CD4-positive, alpha-beta memory T cell (primary cell): ENCODE results near the gene MPRIP. TPM values are rescaled to one million over a fixed set of nuclear protein-coding genes. Genes with fewer than 3 reads are reported as not detected.
A peak's percentile ranks its signal among the peaks of the same experiment; 100 is the strongest.

Experiments
- CTCF ChIA-PET: fragments of 350-600 bp; sonication (Branson Sonifier 250); formaldehyde crosslinking; loops from one replicate; lab custom pipeline; 2021; ENCODE audit warnings: inconsistent platforms; ENCODE audit not compliant: partially characterized antibody; lab: Charles Lee
- POLR2A ChIA-PET: fragments of 350-600 bp; sonication (Branson Sonifier 250); formaldehyde crosslinking; loops from one replicate; lab custom pipeline; 2021; ENCODE audit not compliant: partially characterized antibody; lab: Charles Lee
- DNase-seq, 5 donors: peaks; one replicate each; pipeline versions ENCODE4 v3.0.0 to v3.0.0-alpha.2; 2020 to 2022; ENCODE audit warnings: mixed read lengths in 1 of 5
- H3K27ac ChIP-seq: one replicate; pipeline ENCODE4 v1.7.0; 2013; ENCODE audit warnings: low read depth, low read length
- H3K27me3 ChIP-seq: 2 replicates; pipeline ENCODE4 v1.7.0; 2013; ENCODE audit warnings: mild to moderate bottlenecking, low read length, moderate library complexity; ENCODE audit not compliant: insufficient read depth
- H3K36me3 ChIP-seq: 2 replicates; pipeline ENCODE4 v1.7.0; 2013; ENCODE audit warnings: mild to moderate bottlenecking, low read length, moderate library complexity; ENCODE audit not compliant: insufficient read depth
- H3K4me1 ChIP-seq: 2 replicates; pipeline ENCODE4 v1.7.0; 2013; ENCODE audit warnings: mild to moderate bottlenecking, low read length, moderate library complexity; ENCODE audit not compliant: insufficient read depth
- H3K4me3 ChIP-seq, 2 donors: one replicate each; pipeline ENCODE4 v1.7.0; 2013; ENCODE audit warnings: low read length in 2 of 2, mild to moderate bottlenecking in 1 of 2
- H3K9me3 ChIP-seq, 2 donors: one replicate each; pipeline ENCODE4 v1.7.0; 2013; ENCODE audit warnings: low read length in 2 of 2, control low read depth in 1 of 2; ENCODE audit not compliant: control insufficient read depth in 1 of 2
- H3K27ac Mint-ChIP-seq, 7 donors: one replicate each; pipeline ENCODE4 v1.8.0; 2020 to 2021; ENCODE audit warnings: mixed read lengths in 7 of 7, mild to moderate bottlenecking in 6 of 7, inconsistent platforms in 3 of 7, moderate library complexity in 3 of 7
- H3K27me3 Mint-ChIP-seq, 2 donors: one replicate each; pipeline ENCODE4 v1.8.0; 2020 to 2021; ENCODE audit warnings: mixed read lengths in 2 of 2
- H3K36me3 Mint-ChIP-seq, 2 donors: one replicate each; pipeline ENCODE4 v1.8.0; 2020 to 2021; ENCODE audit warnings: mixed read lengths in 2 of 2, inconsistent platforms in 1 of 2, mild to moderate bottlenecking in 1 of 2
- H3K4me1 Mint-ChIP-seq, 4 donors: one replicate each; pipeline ENCODE4 v1.8.0; 2020 to 2021; ENCODE audit warnings: mixed read lengths in 4 of 4, mild to moderate bottlenecking in 1 of 4
- H3K4me3 Mint-ChIP-seq, 8 donors: one replicate each; pipeline ENCODE4 v1.8.0; 2020 to 2021; ENCODE audit warnings: mixed read lengths in 8 of 8, mild to moderate bottlenecking in 7 of 8, moderate library complexity in 6 of 8, inconsistent platforms in 3 of 8
- H3K9me3 Mint-ChIP-seq, 8 donors: one replicate each; pipeline ENCODE4 v1.8.0; 2020 to 2021; ENCODE audit warnings: mixed read lengths in 8 of 8, mild to moderate bottlenecking in 5 of 8, inconsistent platforms in 3 of 8, moderate library complexity in 1 of 8
- intact Hi-C: fragments of 100-400 bp; cut with micrococcal nuclease; formaldehyde crosslinking; loops from one replicate; pipeline ENCODE4 v1.15.1; 2023
- polyA plus RNA-seq, 2 donors: library from polyadenylated mRNA; unstranded; fragments of 300-500 nt; fragmentation: Illumina TruSeq; gene quantifications; one replicate each; pipeline ENCODE4 v1.2.3, GENCODE V29; 2021
- total RNA-seq, 2 experiments: library from RNA; stranded (reverse); gene quantifications; one replicate each; pipeline ENCODE4 v1.2.3, GENCODE V29; 2021

MPRIP gene
- total and polyA plus RNA-seq, 4 experiments from 2014 or later, result 48.4 to 255 (median 152) TPM

DNA sequence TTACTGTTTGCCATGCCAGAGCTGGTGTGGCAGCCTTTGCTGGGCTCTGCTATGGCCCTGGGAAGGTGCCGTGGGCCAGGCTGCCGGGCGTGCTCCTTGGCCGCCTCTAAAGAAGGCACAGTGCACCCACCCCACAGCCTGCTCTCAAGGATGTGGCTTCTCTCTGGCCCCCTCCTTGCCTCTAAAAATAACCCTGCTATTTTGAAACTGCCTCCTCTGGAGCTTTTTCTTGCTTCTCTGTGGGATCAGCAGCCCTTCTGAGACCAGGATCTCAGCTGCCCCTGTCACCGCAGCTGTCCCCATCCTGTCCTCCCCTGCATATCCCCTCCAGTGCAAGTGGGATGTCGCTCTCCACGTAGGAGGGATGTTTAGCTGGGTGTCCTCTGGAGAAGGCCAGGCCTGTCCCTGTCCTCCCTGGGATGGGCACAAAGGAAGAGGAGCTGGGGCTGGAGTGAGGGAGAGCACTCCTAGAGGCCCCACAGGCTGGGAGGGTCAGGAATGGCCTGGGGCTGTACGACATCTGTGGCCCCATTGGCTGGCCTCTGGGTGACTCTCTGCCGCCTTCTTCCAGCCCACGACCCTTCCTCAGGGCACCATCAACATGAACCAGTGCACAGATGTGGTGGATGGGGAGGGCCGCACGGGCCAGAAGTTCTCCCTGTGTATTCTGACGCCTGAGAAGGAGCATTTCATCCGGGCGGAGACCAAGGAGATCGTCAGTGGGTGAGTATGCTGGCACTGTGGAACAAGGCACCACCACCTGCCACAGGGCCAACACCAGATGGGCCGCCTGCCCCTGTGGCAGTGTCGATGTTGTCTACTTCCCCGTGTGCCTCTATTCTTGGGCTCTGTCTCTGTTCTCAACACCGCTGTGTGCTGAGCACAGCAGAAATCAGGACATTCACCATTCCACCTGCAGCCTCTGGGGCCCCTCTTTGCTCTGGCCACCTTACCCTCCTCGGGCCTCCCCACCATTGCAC is 84.2 kb downstream of the MPRIP start:
- peaks cover 23% of the 10 kb centered on the region for H3K36me3 ChIP-seq
- intact Hi-C loops, result no loop called here
- H3K27ac ChIP-seq, result peak overlapping the region; percentile 53
- H3K27me3 Mint-ChIP-seq, result no peaks in the 10 kb centered on the region
- no peaks in the 10 kb centered on the region for H3K9me3 Mint-ChIP-seq
- peaks cover 79% of the 10 kb centered on the region for H3K4me1 ChIP-seq
- peak in 1 of 5 donors; percentile 15 for DNase-seq
- H3K27ac Mint-ChIP-seq, result peak overlapping the region; percentile 84 to 95 (median 93)
- POLR2A ChIA-PET, result interaction anchor here (0.6 to 1.8 kb wide), 14 partner anchors 15 to 155 kb away, joined by 3 to 13 read pairs (median 3); partner anchors contain the start of genes COPS3, FLCN and PLD6
- peak overlapping the region in 1 of 2 donors; percentile 5 for H3K4me3 ChIP-seq
- H3K9me3 ChIP-seq, result no peaks in the 10 kb centered on the region
- H3K4me3 Mint-ChIP-seq, result peak overlapping the region; percentile 36 to 89 (median 82)
- peaks cover 45 to 78% (median 65%) of the 10 kb centered on the region in 4 donors for H3K4me1 Mint-ChIP-seq
- CTCF ChIA-PET, result interaction anchor here (1.0 to 2.0 kb wide), 6 partner anchors 9 to 85 kb away, joined by 3 to 11 read pairs (median 4); no protein-coding TSS in a partner anchor
- no peaks in the 10 kb centered on the region for H3K27me3 ChIP-seq
- H3K36me3 Mint-ChIP-seq, result peaks cover 11 to 17% of the 10 kb centered on the region in 2 donors

DNA sequence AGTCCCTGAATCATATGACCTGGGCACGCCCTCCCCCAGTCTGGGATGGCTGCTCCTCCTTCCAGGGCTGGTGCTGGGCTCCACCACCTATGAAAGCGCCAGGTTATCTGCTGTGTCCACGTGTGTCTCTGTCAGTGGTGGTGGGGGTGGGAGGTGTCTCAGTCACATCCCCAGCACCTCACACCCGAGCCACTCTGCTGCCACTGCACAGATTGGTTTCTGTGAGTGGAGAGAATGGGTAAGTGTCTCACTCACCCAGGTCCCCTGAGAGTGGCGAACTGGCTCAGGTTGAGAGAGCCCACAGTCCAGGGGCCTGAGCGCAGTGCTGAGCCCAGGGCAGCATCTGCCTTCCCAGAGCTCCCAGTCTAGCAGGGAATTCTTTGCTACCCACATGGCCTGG is 84.9 kb downstream of the MPRIP start:
- H3K4me3 ChIP-seq, result no peak overlapping the region
- intact Hi-C loops, result no loop called here
- POLR2A ChIA-PET, result no interaction called here

DNA sequence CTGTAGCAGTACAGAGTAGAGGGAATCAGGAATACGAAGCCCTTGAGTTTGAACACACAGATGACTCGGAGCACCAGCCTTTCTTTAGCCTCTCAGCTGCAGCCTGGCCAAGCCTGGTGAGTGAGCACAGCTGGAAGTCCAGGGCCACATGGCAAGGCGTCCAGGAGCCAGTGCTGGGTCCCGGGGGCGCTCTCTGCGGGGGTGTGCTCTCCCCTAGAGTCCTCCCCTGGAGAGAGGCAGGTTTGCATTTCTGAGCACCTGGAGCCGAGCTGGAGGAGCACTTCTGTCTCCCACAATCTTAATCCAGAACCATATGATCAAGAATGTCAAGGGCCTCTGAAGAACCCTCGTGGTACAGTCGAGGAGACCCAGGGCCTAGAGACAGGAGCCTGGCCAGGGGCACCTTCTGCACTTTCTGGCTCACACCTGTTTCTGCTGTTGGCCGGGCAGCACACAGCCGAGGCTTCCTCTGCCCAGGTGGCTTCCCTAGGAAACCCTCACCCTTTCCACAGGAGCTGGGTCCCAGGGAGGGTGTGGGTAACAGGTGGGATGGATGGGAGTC is 85.6 kb downstream of the MPRIP start:
- no peaks in the 10 kb centered on the region for H3K9me3 Mint-ChIP-seq
- H3K4me3 Mint-ChIP-seq, result no peak overlapping the region
- H3K27me3 Mint-ChIP-seq, result no peaks in the 10 kb centered on the region
- Histone ChIP-seq H3K9me3 (no peaks in the 10 kb centered on the region), H3K4me3 (no peak overlapping the region), H3K27ac (no peak overlapping the region), H3K27me3 (no peaks in the 10 kb centered on the region), H3K4me1 (peaks cover 68% of the 10 kb centered on the region), H3K36me3 (peaks cover 36% of the 10 kb centered on the region)
- no peak for DNase-seq
- H3K36me3 Mint-ChIP-seq, result peaks cover 11 to 23% of the 10 kb centered on the region in 2 donors
- POLR2A ChIA-PET, result no interaction called here
- intact Hi-C loops, result no loop called here
- CTCF ChIA-PET, result no interaction called here
- H3K27ac Mint-ChIP-seq, result peak overlapping the region in 4 of 7 donors; percentile 18 to 82 (median 46)
- peaks cover 36 to 66% (median 53%) of the 10 kb centered on the region in 4 donors for H3K4me1 Mint-ChIP-seq

More for the DNA sequence above, 84.9 kb downstream of the MPRIP start:
- peaks cover 11 to 21% of the 10 kb centered on the region in 2 donors for H3K36me3 Mint-ChIP-seq
- H3K4me3 Mint-ChIP-seq, result peak overlapping the region in 7 of 8 donors; percentile 32 to 89 (median 82)
- Histone ChIP-seq H3K4me1 (peaks cover 72% of the 10 kb centered on the region), H3K36me3 (peaks cover 30% of the 10 kb centered on the region), H3K9me3 (no peaks in the 10 kb centered on the region), H3K27me3 (no peaks in the 10 kb centered on the region), H3K27ac (no peak overlapping the region)
- H3K27ac Mint-ChIP-seq, result peak overlapping the region in 6 of 7 donors; percentile 81 to 95 (median 85)
- DNase-seq, result no peak
- no peaks in the 10 kb centered on the region for H3K9me3 Mint-ChIP-seq
- H3K27me3 Mint-ChIP-seq, result no peaks in the 10 kb centered on the region
- peaks cover 38 to 71% (median 57%) of the 10 kb centered on the region in 4 donors for H3K4me1 Mint-ChIP-seq
- CTCF ChIA-PET, result no interaction called here

DNA sequence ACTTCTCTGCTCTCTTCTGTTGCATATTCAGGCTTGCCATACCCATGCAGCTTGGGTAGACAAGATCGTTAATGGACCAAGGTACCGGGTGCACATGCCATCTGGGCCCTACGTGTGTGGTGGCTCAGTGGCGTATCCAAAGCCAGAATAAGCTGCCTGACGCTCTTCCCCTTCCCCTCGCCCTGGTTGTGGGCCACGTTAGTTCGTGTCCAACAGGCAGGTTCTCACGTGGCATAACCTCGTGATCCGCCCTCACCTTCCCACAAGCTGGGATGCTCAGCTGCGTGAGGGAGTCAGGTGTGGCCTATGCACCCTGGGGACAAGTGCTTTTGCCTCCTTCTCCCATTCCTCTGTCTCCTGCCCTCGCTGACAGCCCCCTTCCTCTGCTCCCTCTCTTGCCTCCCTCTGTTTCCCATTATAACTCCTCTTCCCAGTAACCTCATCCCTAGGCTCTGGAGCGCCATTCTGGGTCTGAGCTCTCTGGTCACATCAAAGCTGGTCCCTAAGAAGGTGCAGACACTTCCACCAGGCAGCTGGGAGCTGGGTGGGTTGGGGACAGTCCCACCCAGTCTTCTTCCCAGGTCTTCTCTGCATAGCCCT is 86.3 kb downstream of the MPRIP start:
- Mint-ChIP-seq H3K36me3 (peaks cover 11 to 29% of the 10 kb centered on the region in 2 donors), H3K9me3 (no peaks in the 10 kb centered on the region), H3K27ac (peak overlapping the region in 6 of 7 donors; percentile 29 to 71 (median 50)), H3K4me1 (peaks cover 32 to 64% (median 49%) of the 10 kb centered on the region in 4 donors), H3K4me3 (peak overlapping the region in 2 of 8 donors; percentile 39 to 62), H3K27me3 (no peaks in the 10 kb centered on the region)
- POLR2A ChIA-PET, result interaction anchor here (1.6 kb wide), 1 partner anchor 748 kb away, joined by 3 read pairs; the partner anchor contains the start of gene UBB
- H3K4me3 ChIP-seq, result no peak overlapping the region
- no peaks in the 10 kb centered on the region for H3K9me3 ChIP-seq
- DNase-seq, result no peak
- H3K27me3 ChIP-seq, result no peaks in the 10 kb centered on the region
- CTCF ChIA-PET, result no interaction called here
- no peak overlapping the region for H3K27ac ChIP-seq
- intact Hi-C loops, result no loop called here
- H3K36me3 ChIP-seq, result peaks cover 43% of the 10 kb centered on the region
- H3K4me1 ChIP-seq, result peaks cover 64% of the 10 kb centered on the region

DNA sequence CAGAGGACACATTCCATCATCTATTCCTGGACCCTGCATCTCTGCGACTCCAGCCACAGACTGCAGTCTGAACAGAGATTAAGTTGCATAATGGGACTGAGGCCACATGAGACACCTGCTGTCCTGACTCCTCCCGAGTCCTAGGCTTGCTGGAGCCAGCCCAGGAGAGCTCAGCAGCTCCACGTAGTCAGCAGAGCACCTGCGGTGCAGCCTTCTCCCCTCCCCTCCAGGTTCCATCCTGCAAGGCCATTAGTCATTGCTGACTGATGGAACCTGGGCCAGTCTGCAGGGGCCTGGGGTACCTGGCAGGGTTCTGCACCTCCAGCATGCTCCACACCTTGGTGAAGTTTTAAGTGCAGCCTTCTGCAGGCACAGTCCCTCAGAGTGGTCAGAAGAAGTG is 87.2 kb downstream of the MPRIP start:
- no peak for DNase-seq
- CTCF ChIA-PET, result no interaction called here
- Histone ChIP-seq H3K27ac (no peak overlapping the region), H3K36me3 (peaks cover 49% of the 10 kb centered on the region), H3K4me3 (no peak overlapping the region), H3K9me3 (no peaks in the 10 kb centered on the region), H3K27me3 (no peaks in the 10 kb centered on the region), H3K4me1 (peaks cover 55% of the 10 kb centered on the region)
- H3K4me1 Mint-ChIP-seq, result peaks cover 25 to 55% (median 41%) of the 10 kb centered on the region in 4 donors
- H3K4me3 Mint-ChIP-seq, result peak overlapping the region in 1 of 8 donors; percentile 18
- intact Hi-C loops, result no loop called here
- no peaks in the 10 kb centered on the region for H3K9me3 Mint-ChIP-seq
- H3K36me3 Mint-ChIP-seq, result peaks cover 11 to 30% of the 10 kb centered on the region in 2 donors
- no peaks in the 10 kb centered on the region for H3K27me3 Mint-ChIP-seq
- peak overlapping the region in 3 of 7 donors; percentile 57 to 77 (median 58) for H3K27ac Mint-ChIP-seq
- POLR2A ChIA-PET, result interaction anchor here (1.6 kb wide), 1 partner anchor 749 kb away, joined by 3 read pairs; the partner anchor contains the start of gene UBB

DNA sequence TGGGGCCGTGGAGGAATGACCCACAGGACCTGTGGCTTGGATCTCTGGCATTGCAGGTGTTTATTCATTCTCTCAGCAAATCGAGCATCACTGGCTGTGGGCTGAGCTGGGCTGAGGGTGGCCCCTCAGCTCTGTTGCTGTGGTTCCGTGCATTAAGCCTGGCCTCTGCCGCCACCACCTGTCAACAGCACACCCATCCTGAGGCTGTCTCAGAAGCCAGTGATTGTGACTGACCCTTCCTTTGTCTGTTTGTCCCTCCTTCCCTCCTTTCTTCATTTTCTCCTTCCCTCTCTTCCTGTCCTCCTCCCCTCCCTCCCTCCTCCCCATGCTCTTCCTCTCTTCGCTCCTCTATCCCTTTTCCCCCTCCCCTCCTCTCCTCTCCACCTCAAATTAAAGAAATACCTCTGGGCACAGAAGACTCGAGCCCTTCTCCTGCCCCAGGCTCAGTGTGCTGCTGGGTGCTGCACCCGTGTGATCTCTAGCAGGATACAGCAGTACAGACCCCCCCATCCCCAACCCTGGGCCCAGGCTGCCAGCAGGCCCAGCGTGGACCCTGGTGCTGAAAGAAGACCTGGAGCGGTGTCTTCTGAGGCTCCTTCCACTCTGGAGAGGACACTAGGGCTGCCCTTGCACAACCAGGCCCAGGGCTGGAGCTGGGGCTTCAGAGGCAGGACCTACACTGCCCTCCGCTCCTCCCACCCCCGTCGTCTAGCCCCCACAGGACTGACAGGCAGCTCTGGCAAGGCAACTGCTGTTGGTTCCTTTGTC is 88.0 kb downstream of the MPRIP start:
- Histone ChIP-seq H3K27me3 (no peaks in the 10 kb centered on the region), H3K36me3 (peaks cover 56% of the 10 kb centered on the region), H3K4me3 (no peak overlapping the region), H3K4me1 (peaks cover 47% of the 10 kb centered on the region), H3K27ac (no peak overlapping the region), H3K9me3 (no peaks in the 10 kb centered on the region)
- ChIA-PET CTCF (no interaction called here), POLR2A (interaction anchor here (1.6 kb wide), 1 partner anchor 749 kb away, joined by 3 read pairs; the partner anchor contains the start of gene UBB)
- no peak for DNase-seq
- Mint-ChIP-seq H3K4me1 (peaks cover 18 to 51% (median 34%) of the 10 kb centered on the region in 4 donors), H3K27ac (peak overlapping the region in 5 of 7 donors; percentile 17 to 70 (median 29)), H3K9me3 (no peaks in the 10 kb centered on the region), H3K4me3 (no peak overlapping the region), H3K36me3 (peaks cover 11 to 30% of the 10 kb centered on the region in 2 donors), H3K27me3 (no peaks in the 10 kb centered on the region)
- intact Hi-C loops, result no loop called here
